WI38 (cell line): ENCODE data around the gene MRPL39.
A peak's percentile ranks its signal among the peaks of the same experiment; 100 is the strongest.

Source experiments
- H3K4me3 ChIP-seq: 2 replicates; pipeline ENCODE4 v1.5.1; 2011; ENCODE audit warnings: low read depth, mild to moderate bottlenecking, control low read depth, low read length
- TF ChIP-seq, protein P1 (sequence below): IDR thresholded peaks from 2 replicates; pipeline ENCODE4 v1.5.1; 2012; ENCODE audit warnings: low read depth, mild to moderate bottlenecking, control low read depth, low read length

The MRPL39 gene

DNA sequence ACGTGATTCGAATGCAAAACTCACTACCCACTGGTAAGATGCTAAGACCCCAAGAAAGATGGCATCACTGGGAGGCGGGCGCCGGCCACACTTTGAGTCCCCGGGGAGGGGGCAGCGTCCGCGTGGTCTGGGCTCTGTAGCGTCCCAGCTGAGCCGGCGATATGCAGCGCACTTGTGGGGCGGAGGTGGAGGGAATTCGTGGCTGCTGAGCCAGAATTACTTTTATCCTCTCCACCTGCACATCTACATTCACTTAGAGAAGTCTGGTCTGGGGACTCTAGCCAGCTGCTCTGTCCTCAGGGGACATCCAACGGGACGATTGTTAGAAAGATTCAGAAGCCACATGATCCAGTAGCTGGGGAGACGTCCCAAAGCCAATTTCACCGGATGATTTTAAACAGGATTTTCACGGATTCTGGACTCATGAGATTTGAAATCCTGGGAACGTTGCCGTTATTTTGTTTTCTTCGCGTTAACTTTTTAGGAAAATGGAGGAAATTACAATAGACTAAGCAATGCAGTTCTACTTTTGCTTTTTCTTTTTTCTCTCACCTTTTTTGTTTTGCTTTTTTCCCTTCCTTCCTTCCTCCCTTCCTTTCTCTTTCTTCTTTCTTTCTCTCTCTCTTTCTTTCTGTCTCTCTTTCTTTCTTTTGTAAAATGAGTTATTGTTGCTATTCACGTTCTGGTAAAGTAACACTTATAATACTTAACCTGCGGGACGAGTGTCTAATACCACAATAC is 33.1 kb upstream of the MRPL39 start:
- TF ChIP-seq, protein P1, sequence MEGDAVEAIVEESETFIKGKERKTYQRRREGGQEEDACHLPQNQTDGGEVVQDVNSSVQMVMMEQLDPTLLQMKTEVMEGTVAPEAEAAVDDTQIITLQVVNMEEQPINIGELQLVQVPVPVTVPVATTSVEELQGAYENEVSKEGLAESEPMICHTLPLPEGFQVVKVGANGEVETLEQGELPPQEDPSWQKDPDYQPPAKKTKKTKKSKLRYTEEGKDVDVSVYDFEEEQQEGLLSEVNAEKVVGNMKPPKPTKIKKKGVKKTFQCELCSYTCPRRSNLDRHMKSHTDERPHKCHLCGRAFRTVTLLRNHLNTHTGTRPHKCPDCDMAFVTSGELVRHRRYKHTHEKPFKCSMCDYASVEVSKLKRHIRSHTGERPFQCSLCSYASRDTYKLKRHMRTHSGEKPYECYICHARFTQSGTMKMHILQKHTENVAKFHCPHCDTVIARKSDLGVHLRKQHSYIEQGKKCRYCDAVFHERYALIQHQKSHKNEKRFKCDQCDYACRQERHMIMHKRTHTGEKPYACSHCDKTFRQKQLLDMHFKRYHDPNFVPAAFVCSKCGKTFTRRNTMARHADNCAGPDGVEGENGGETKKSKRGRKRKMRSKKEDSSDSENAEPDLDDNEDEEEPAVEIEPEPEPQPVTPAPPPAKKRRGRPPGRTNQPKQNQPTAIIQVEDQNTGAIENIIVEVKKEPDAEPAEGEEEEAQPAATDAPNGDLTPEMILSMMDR: no peak
- peak overlapping the region; percentile 64 for H3K4me3 ChIP-seq

DNA sequence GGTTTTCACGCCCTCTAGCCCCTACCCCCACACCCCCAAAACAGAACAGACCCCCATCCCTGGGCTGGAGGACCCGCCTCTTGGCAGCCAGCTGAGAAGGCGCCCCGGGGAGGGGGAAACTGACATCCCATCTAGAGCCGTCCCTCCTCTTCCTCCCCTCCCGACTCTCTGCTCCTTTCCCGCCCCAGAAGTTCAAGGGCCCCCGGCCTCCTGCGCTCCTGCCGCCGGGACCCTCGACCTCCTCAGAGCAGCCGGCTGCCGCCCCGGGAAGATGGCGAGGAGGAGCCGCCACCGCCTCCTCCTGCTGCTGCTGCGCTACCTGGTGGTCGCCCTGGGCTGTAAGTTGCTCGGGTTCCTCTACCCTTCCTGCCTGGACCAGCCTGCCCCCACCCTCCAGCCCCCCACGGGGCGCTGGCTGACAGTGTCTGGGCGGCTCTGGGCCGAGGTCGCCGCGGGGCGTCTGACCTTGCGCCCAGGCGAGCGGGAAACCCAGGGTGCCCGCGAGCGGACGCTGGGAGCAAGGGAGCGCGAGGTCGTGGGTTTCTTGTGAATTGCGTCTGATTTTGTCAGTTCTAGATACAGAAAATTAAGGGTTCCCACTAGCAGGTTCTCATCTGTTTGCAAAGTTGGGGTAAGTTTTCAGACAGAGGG is 32.4 kb upstream of the MRPL39 start:
- TF ChIP-seq, protein P1: no peak
- peak overlapping the region; percentile 64 for H3K4me3 ChIP-seq

DNA sequence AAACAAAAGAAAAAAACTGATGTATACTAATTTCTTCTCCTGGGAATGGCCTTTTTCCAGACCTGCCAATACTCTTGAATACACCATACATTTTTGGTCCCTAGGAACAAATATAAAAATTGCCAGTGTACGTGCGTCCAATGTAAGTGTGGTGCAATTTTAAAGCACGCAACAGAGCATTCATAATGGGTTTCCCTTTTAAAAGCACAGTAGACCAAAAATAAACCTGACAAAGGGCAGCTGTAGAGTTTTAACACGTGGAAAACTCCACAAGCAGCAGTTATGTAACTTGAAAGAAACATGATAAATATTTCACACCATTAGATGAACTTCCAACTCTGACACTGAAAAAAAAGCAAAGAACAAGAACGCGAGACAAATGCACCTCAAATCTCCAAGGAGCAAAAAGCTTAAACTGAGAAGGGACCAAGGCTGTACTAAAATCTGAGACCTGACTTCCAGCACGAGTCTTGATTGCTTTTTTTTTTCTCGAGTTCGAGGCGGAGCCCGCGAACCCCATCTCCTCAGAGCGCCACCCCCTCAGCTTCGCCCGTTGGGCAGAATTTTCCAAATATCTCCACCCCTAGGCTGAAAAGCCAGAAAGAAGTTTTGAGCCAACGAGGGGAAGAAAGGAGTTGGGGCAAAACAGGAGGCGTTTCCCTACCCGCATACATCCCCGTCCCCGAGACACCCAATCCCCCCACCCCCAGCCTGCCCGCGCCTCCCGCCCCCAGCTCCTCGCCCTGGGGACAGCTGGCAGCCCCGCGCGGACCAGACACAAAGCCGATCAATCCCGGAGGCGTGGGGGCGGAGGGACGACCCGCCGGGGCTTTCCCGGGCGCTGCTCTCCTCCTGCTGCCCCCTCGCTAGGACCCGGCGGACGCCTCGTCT is 31.6 kb upstream of the MRPL39 start, which contains the start of gene JAM2:
Gene JAM2, plus strand, starts transcription at position 599 of the 891 bp plus-strand sequence. CDS start 564 bp downstream, outside the sequence.
- TF ChIP-seq, protein P1: no peak
- H3K4me3 ChIP-seq: peak within 1 kb of the TSS; percentile 64

DNA sequence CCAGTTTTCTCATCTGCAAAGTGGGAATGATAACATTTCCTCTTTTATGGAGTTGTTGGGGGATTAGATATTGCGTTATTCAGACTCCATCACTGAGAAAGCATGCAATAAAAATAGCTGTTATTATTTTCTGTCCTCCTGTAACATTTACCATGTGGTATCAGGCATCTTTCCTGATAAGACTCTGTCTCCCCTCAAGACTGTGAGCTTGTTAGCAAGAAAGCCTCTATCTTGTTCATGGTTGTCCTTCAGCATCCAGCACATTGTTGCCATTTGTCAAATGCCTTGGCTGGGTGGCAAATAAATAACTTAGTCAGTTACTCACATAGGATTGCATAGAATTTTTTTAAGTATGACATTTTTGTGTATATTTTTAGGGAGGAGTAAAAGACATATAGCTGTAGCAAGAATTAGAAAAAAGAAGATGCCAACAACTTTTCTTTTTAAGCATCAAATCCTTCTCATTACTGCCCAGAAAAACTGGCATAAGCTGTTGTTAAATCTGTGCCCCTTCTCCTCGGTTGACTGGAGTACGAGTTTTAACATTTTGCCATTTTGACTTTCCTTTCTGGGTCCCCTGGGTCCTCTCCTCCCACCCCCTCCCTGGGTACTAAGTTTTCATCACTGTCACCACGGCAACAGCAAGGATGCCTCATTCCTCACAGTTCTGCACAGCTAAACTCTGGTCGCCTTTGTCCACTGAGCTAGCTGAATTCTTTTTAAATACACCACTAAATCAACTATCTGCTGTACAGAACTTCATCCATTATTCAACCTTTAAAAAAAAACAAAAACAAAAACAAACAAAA is 30.8 kb upstream of the MRPL39 start:
- H3K4me3 ChIP-seq: no peak overlapping the region
- TF ChIP-seq, protein P1: no peak

DNA sequence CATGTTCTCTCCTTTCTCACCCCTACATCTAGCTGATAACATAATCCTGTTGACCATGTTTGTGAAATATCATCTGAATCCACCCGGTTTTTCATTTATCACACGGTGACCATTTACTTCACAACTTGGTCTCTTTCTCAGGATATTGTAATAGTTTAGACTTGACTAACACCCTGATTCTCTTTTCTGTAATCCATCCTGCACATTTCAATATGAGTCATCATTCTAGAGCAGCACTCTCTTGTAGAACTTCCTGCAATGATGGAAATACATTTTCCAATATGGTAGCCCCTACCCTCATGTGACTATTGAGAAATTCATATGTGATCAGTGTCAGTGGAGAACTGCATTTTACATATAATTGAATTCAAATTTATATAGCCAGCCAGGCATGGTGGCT is 29.4 kb upstream of the MRPL39 start:
- H3K4me3 ChIP-seq: no peak overlapping the region
- TF ChIP-seq, protein P1: no peak

DNA sequence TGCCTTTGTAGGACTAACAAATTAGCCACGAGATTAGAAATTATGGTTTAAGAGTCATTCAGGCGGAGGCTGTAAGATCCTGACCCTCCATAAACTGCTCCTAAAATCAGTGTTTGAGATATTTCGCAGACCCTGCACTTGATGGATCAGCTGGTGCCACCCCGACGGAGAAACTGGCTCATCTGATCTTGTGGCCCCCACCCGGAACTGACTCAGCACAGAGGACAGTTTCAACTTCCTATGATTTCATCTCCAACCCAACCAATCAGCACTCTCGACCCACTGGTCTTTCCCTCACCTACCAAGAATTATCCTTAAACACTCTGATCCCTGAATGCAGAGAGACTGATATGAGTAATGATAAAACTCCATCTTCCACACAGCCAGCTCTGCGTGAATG is 28.0 kb upstream of the MRPL39 start:
- TF ChIP-seq, protein P1: no peak
- no peak overlapping the region for H3K4me3 ChIP-seq
